ENCODE data around the gene SAP30BP. TPM values are rescaled to one million over a fixed set of nuclear protein-coding genes. Genes with fewer than 3 reads are reported as not detected.

Gene SAP30BP
- total RNA-seq, 1 experiment from 2014 or later: 26.5 TPM

- Histone ChIP-seq H4K20me1 (ENCODE audit: insufficient read depth, low read depth, low read length) (no peaks in the 10 kb centered on the region), H3K9me2 (replicated peaks; ENCODE audit: insufficient read depth, low read length) (no peaks in the 10 kb centered on the region), H3K27ac (ENCODE audit: low read length) (no peak overlapping the region), H3K9ac (ENCODE audit: low read length) (no peak overlapping the region), H3K4me2 (ENCODE audit: low read depth, low read length, poor library complexity, severe bottlenecking) (no peak overlapping the region), H3K27me3 (ENCODE audit: low read length) (no peaks in the 10 kb centered on the region), H3K9me3 (ENCODE audit: low read length) (no peaks in the 10 kb centered on the region), H3K4me1 (ENCODE audit: low read length) (peaks cover 14% of the 10 kb centered on the region), H3K4me3 (ENCODE audit: low read length) (no peak overlapping the region), H3K79me2 (ENCODE audit: low read length) (no peaks in the 10 kb centered on the region), H2AFZ (ENCODE audit: low read length) (no peak overlapping the region), H3K36me3 (ENCODE audit: insufficient read depth, low read length) (no peaks in the 10 kb centered on the region)
- no peak for DNase-seq
These were observed 89.4 kb downstream of the SAP30BP start for GRCh38 chr17:75756451-75757085.

- H3K4me1 ChIP-seq (ENCODE audit: low read length): peaks cover 14% of the 10 kb centered on the region
- no peak for DNase-seq
- H4K20me1 ChIP-seq (ENCODE audit: insufficient read depth, low read depth, low read length): no peaks in the 10 kb centered on the region
- H2AFZ ChIP-seq (ENCODE audit: low read length): no peak overlapping the region
- no peak overlapping the region for H3K4me2 ChIP-seq (ENCODE audit: low read depth, low read length, poor library complexity, severe bottlenecking)
- no peaks in the 10 kb centered on the region for H3K36me3 ChIP-seq (ENCODE audit: insufficient read depth, low read length)
- H3K4me3 ChIP-seq (ENCODE audit: low read length): no peak overlapping the region
- H3K27me3 ChIP-seq (ENCODE audit: low read length): no peaks in the 10 kb centered on the region
- H3K27ac ChIP-seq (ENCODE audit: low read length): no peak overlapping the region
- no peaks in the 10 kb centered on the region for H3K9me2 ChIP-seq (replicated peaks; ENCODE audit: insufficient read depth, low read length)
- H3K9me3 ChIP-seq (ENCODE audit: low read length): no peaks in the 10 kb centered on the region
- no peaks in the 10 kb centered on the region for H3K79me2 ChIP-seq (ENCODE audit: low read length)
- H3K9ac ChIP-seq (ENCODE audit: low read length): no peak overlapping the region
These were observed 90.0 kb downstream of the SAP30BP start for GRCh38 chr17:75757086-75757681.

Other genes with a start within 250 kb of the SAP30BP start
- gene TMEM94, start 210.7 kb upstream of the SAP30BP start, total RNA-seq (2014; rRNA removed; shearing (Covaris generic); ENCODE audit: low replicate concordance): 20.5 and 20.7 TPM in 2 replicates
- not detected in 2 replicates for gene CASKIN2, start 151.8 kb upstream of the SAP30BP start, total RNA-seq (2014; rRNA removed; shearing (Covaris generic); ENCODE audit: low replicate concordance)
- gene TSEN54, start 150.8 kb upstream of the SAP30BP start, total RNA-seq (2014; rRNA removed; shearing (Covaris generic); ENCODE audit: low replicate concordance): 25.5 and 42.8 TPM in 2 replicates
- 6.1 and 7.6 TPM in 2 replicates for gene LLGL2, start 141.6 kb upstream of the SAP30BP start, total RNA-seq (2014; rRNA removed; shearing (Covaris generic); ENCODE audit: low replicate concordance)
- 3.8 and 8.0 TPM in 2 replicates for gene MYO15B, start 79.5 kb upstream of the SAP30BP start, total RNA-seq (2014; rRNA removed; shearing (Covaris generic); ENCODE audit: low replicate concordance)
- gene SMIM5, start 33.9 kb upstream of the SAP30BP start, total RNA-seq (2014; rRNA removed; shearing (Covaris generic); ENCODE audit: low replicate concordance): not detected in 2 replicates
- 29.4 and 68.7 TPM in 2 replicates for gene RECQL5, start 184 bp upstream of the SAP30BP start, total RNA-seq (2014; rRNA removed; shearing (Covaris generic); ENCODE audit: low replicate concordance)
- 0.11 and 0.19 TPM in 2 replicates for gene ITGB4, start 54.1 kb downstream of the SAP30BP start, total RNA-seq (2014; rRNA removed; shearing (Covaris generic); ENCODE audit: low replicate concordance)
- 23.9 and 28.3 TPM in 2 replicates for gene GALK1, start 97.9 kb downstream of the SAP30BP start, total RNA-seq (2014; rRNA removed; shearing (Covaris generic); ENCODE audit: low replicate concordance)
- gene UNK, start 117.5 kb downstream of the SAP30BP start, total RNA-seq (2014; rRNA removed; shearing (Covaris generic); ENCODE audit: low replicate concordance): 22.9 and 49.0 TPM in 2 replicates
- 30.9 and 52.5 TPM in 2 replicates for gene UNC13D, start 177.1 kb downstream of the SAP30BP start, total RNA-seq (2014; rRNA removed; shearing (Covaris generic); ENCODE audit: low replicate concordance)
- gene WBP2, start 188.0 kb downstream of the SAP30BP start, total RNA-seq (2014; rRNA removed; shearing (Covaris generic); ENCODE audit: low replicate concordance): 27.9 and 42.7 TPM in 2 replicates
- 7.9 and 16.4 TPM in 2 replicates for gene TRIM47, start 211.2 kb downstream of the SAP30BP start, total RNA-seq (2014; rRNA removed; shearing (Covaris generic); ENCODE audit: low replicate concordance)
- 18.4 and 39.5 TPM in 2 replicates for gene TRIM65, start 229.6 kb downstream of the SAP30BP start, total RNA-seq (2014; rRNA removed; shearing (Covaris generic); ENCODE audit: low replicate concordance)
- gene MRPL38, start 237.5 kb downstream of the SAP30BP start, total RNA-seq (2014; rRNA removed; shearing (Covaris generic); ENCODE audit: low replicate concordance): 33.5 and 42.7 TPM in 2 replicates